HepG2 (cell line): Measurements from ENCODE around the gene PDZD7. TPM values are rescaled to one million over a fixed set of nuclear protein-coding genes. Genes with fewer than 3 reads are reported as not detected.
A peak's percentile ranks its signal among the peaks of the same experiment; 100 is the strongest.

ENCODE experiments used
- CSRNP2 ChIP-seq: sonication (generic); formaldehyde crosslinking; conservative IDR thresholded peaks from 2 replicates; pipeline ENCODE4 v1.8.0; 2022; ENCODE audit warnings: low read depth, missing genetic modification reagents
- MBNL3 ChIP-seq: fragments of 250-450 bp; sonication (Bioruptor Pico); conservative IDR thresholded peaks from 2 replicates; pipeline ENCODE4 v1.8.0; 2022; ENCODE audit warnings: mild to moderate bottlenecking, inconsistent platforms
- SMC3 ChIP-seq: IDR thresholded peaks from 2 replicates; pipeline ENCODE4 v1.6.1; 2011; ENCODE audit warnings: low read length, improper control_type of control experiment
- ZHX2 ChIP-seq, 2 experiments: sonication (generic) in 1 of 2; formaldehyde crosslinking in 1 of 2; IDR thresholded peaks; 2 replicates each; pipeline versions ENCODE4 v1.6.1 to v1.9.0; 2014 to 2022; ENCODE audit warnings: antibody characterized with exemption in 1 of 2, borderline replicate concordance in 1 of 2, inconsistent platforms in 1 of 2, low read depth in 1 of 2, missing genetic modification reagents in 1 of 2
- ZNF614 ChIP-seq: IDR thresholded peaks from 2 replicates; pipeline ENCODE4 v1.6.1; 2018; ENCODE audit warnings: missing biosample characterization, missing genetic modification reagents, inconsistent platforms, borderline replicate concordance
- ZNF761 ChIP-seq: sonication (generic); formaldehyde crosslinking; conservative IDR thresholded peaks from 2 replicates; pipeline ENCODE4 v1.4.0; 2020; ENCODE audit warnings: mild to moderate bottlenecking, missing genetic modification reagents
- polyA plus RNA-seq, 8 experiments: library from polyadenylated mRNA; depleted of rRNA in 3 of 8; stranded (reverse) in 7 of 8; unstranded in 1 of 8; fragments of >200 nt; fragmentation: Illumina TruSeq in 4 of 8; extraction: Trizol in 4 of 8; gene quantifications; 2 replicates each; pipeline versions ENCODE4 v1.2.1 to v1.2.3, GENCODE V29; 2011 to 2016; ENCODE audit warnings: low read depth in 4 of 8, missing spikeins in 1 of 8, mixed read lengths in 1 of 8; ENCODE audit not compliant: insufficient read depth in 1 of 8
- total RNA-seq, 5 experiments: library from RNA; depleted of rRNA; stranded (reverse); fragments of >200 nt; fragmentation: Illumina TruSeq; extraction: Trizol; gene quantifications; 2 replicates each; pipeline ENCODE4 v1.2.3, GENCODE V29; 2016; ENCODE audit warnings: low read depth in 1 of 5
- TF ChIP-seq, protein P1 (sequence below), 2 experiments: sonication (generic) in 1 of 2; formaldehyde crosslinking in 1 of 2; IDR thresholded peaks; 2 replicates each; pipeline versions ENCODE4 v1.4.0 to v1.6.1; 2018 to 2020; ENCODE audit warnings: missing genetic modification reagents in 2 of 2, borderline replicate concordance in 1 of 2, low read depth in 1 of 2, mild to moderate bottlenecking in 1 of 2, missing biosample characterization in 1 of 2
- TF ChIP-seq, protein P2 (sequence below): sonication (generic); formaldehyde crosslinking; IDR thresholded peaks from 2 replicates; pipeline ENCODE4 v1.4.0; 2020; ENCODE audit warnings: missing genetic modification reagents
- TF ChIP-seq, protein P3 (sequence below): sonication (generic); formaldehyde crosslinking; IDR thresholded peaks from 2 replicates; pipeline ENCODE4 v1.5.1; 2020; ENCODE audit warnings: mild to moderate bottlenecking, missing genetic modification reagents, moderate library complexity

Gene PDZD7
- total and polyA plus RNA-seq, 2 of the 13 experiments (the other 11 are each of a cell fraction or from before 2014, with no cell fraction given), result 0.58 to 0.73 TPM

- TF ChIP-seq, protein P1, sequence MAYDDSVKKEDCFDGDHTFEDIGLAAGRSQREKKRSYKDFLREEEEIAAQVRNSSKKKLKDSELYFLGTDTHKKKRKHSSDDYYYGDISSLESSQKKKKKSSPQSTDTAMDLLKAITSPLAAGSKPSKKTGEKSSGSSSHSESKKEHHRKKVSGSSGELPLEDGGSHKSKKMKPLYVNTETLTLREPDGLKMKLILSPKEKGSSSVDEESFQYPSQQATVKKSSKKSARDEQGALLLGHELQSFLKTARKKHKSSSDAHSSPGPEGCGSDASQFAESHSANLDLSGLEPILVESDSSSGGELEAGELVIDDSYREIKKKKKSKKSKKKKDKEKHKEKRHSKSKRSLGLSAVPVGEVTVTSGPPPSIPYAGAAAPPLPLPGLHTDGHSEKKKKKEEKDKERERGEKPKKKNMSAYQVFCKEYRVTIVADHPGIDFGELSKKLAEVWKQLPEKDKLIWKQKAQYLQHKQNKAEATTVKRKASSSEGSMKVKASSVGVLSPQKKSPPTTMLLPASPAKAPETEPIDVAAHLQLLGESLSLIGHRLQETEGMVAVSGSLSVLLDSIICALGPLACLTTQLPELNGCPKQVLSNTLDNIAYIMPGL (CRISPR knock-in tag; IDR thresholded peaks at IDR 0.05; ENCODE audit: borderline replicate concordance in 1 of 2, low read depth in 1 of 2), result peak in 1 of 2 experiments; percentile 35; a peak in 1 of 4 replicates
- TF ChIP-seq CSRNP2 (CRISPR knock-in tag) (no peak), ZHX2 (IDR thresholded peaks at IDR 0.05; ENCODE audit: low read depth) (0 out of 2 replicates have a peak, but pooled peaks have one; percentile 18), ZHX2 (CRISPR knock-in tag; IDR thresholded peaks at IDR 0.05; ENCODE audit: borderline replicate concordance) (no peak), SMC3 (peak; percentile 14; the same call in 1 of the 2 replicates), ZNF761 (CRISPR knock-in tag) (no peak), MBNL3 (CRISPR knock-in tag) (no peak), ZNF614 (0 out of 2 replicates have a peak, but pooled peaks have one; percentile 6)
- TF ChIP-seq, protein P2, sequence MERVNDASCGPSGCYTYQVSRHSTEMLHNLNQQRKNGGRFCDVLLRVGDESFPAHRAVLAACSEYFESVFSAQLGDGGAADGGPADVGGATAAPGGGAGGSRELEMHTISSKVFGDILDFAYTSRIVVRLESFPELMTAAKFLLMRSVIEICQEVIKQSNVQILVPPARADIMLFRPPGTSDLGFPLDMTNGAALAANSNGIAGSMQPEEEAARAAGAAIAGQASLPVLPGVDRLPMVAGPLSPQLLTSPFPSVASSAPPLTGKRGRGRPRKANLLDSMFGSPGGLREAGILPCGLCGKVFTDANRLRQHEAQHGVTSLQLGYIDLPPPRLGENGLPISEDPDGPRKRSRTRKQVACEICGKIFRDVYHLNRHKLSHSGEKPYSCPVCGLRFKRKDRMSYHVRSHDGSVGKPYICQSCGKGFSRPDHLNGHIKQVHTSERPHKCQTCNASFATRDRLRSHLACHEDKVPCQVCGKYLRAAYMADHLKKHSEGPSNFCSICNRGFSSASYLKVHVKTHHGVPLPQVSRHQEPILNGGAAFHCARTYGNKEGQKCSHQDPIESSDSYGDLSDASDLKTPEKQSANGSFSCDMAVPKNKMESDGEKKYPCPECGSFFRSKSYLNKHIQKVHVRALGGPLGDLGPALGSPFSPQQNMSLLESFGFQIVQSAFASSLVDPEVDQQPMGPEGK, result peak; percentile 80
- TF ChIP-seq, protein P3, sequence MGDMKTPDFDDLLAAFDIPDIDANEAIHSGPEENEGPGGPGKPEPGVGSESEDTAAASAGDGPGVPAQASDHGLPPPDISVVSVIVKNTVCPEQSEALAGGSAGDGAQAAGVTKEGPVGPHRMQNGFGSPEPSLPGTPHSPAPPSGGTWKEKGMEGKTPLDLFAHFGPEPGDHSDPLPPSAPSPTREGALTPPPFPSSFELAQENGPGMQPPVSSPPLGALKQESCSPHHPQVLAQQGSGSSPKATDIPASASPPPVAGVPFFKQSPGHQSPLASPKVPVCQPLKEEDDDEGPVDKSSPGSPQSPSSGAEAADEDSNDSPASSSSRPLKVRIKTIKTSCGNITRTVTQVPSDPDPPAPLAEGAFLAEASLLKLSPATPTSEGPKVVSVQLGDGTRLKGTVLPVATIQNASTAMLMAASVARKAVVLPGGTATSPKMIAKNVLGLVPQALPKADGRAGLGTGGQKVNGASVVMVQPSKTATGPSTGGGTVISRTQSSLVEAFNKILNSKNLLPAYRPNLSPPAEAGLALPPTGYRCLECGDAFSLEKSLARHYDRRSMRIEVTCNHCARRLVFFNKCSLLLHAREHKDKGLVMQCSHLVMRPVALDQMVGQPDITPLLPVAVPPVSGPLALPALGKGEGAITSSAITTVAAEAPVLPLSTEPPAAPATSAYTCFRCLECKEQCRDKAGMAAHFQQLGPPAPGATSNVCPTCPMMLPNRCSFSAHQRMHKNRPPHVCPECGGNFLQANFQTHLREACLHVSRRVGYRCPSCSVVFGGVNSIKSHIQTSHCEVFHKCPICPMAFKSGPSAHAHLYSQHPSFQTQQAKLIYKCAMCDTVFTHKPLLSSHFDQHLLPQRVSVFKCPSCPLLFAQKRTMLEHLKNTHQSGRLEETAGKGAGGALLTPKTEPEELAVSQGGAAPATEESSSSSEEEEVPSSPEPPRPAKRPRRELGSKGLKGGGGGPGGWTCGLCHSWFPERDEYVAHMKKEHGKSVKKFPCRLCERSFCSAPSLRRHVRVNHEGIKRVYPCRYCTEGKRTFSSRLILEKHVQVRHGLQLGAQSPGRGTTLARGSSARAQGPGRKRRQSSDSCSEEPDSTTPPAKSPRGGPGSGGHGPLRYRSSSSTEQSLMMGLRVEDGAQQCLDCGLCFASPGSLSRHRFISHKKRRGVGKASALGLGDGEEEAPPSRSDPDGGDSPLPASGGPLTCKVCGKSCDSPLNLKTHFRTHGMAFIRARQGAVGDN (CRISPR knock-in tag), result peak; percentile 80
Measured at GRCh38 chr10:101011517-101012423, 19.2 kb downstream of the PDZD7 start (continued).
